Esophagus squamous epithelium (tissue), 5 donors: ENCODE measurements around the gene PCCA. TPM values are rescaled to one million over a fixed set of nuclear protein-coding genes. Genes with fewer than 3 reads are reported as not detected.

Experiments used
- DNase-seq: peaks from one replicate; lab custom pipeline; 2025; lab: John Stamatoyannopoulos, UW
- H3K27ac ChIP-seq, 4 donors: fragments of 200-600 bp; sonication (generic); one replicate each; pipeline ENCODE4 v1.5.1; 2016 to 2019; ENCODE audit warnings: mild to moderate bottlenecking in 1 of 4
- H3K27me3 ChIP-seq, 4 donors: fragments of 200-600 bp; sonication (generic); 1 replicate in 3 of 4; 2 replicates in 1 of 4; pipeline versions ENCODE4 v1.5.1 to v1.6.0; 2017 to 2021; ENCODE audit warnings: antibody characterized with exemption in 1 of 4
- H3K36me3 ChIP-seq, 3 donors: fragments of 200-600 bp; sonication (generic); one replicate each; pipeline ENCODE4 v1.5.1; 2016 to 2019
- H3K4me1 ChIP-seq, 3 donors: fragments of 200-600 bp; sonication (generic); one replicate each; pipeline ENCODE4 v1.5.1; 2017 to 2019
- H3K4me3 ChIP-seq, 4 donors: fragments of 200-600 bp; sonication (generic); 1 replicate in 3 of 4; 2 replicates in 1 of 4; pipeline ENCODE4 v1.5.1; 2016 to 2019; ENCODE audit warnings: mild to moderate bottlenecking in 2 of 4, moderate library complexity in 1 of 4
- H3K9me3 ChIP-seq, 3 donors: fragments of 200-600 bp; sonication (generic); one replicate each; pipeline ENCODE4 v1.5.1; 2016 to 2019
- CTCF ChIP-seq, 6 experiments: fragments of 450-650 bp in 4 of 6; fragments of 200-600 bp in 2 of 6; sonication (generic) in 2 of 6; IDR thresholded peaks; one replicate each; pipeline ENCODE4 v1.5.1; 2016 to 2019; ENCODE audit warnings: antibody characterized with exemption in 6 of 6, mild to moderate bottlenecking in 4 of 6, moderate library complexity in 4 of 6
- POLR2A ChIP-seq, 4 donors: fragments of 450-650 bp; IDR thresholded peaks; one replicate each; pipeline ENCODE4 v1.6.1; 2017; ENCODE audit warnings: antibody characterized with exemption in 4 of 4, mild to moderate bottlenecking in 4 of 4, moderate library complexity in 3 of 4
- WGBS, 2 donors: methylation state at CpG; one replicate each; pipeline ENCODE4 v1.1.5; 2018; 5-methylcytosine and 5-hydroxymethylcytosine counted together
- intact Hi-C: fragments of 100-400 bp; cut with DNase I; formaldehyde crosslinking; loops from one replicate; pipeline ENCODE4 v1.15.0; 2022
- total RNA-seq, 4 donors: library from RNA; depleted of rRNA; stranded (reverse); fragments of >200 nt; gene quantifications; one replicate each; pipeline ENCODE4 v1.1.0, GENCODE V29; 2016
- donor health status: DM: yes; HTN: yes; CAD: no.

The PCCA gene
- total RNA-seq, 4 donors from 2014 or later, result 21.5 to 46.5 (median 30.2) TPM

GRCh38 chr13:100106705-100107104, 17.8 kb downstream of the PCCA start:
- intact Hi-C loops, result no loop called here
- H3K27me3 ChIP-seq, result no peaks in the 10 kb centered on the region

GRCh38 chr13:100108913-100109507, 20.1 kb downstream of the PCCA start:
- no peak for DNase-seq
- intact Hi-C loops, result no loop called here
- Histone ChIP-seq H3K27ac (no peak overlapping the region), H3K36me3 (peaks cover 0 to 31% (median 4%) of the 10 kb centered on the region in 3 donors), H3K27me3 (no peaks in the 10 kb centered on the region), H3K4me1 (peaks cover 0 to 30% (median 6%) of the 10 kb centered on the region in 3 donors), H3K4me3 (no peak overlapping the region), H3K9me3 (no peaks in the 10 kb centered on the region)
- TF ChIP-seq CTCF (IDR thresholded peaks at IDR 0.05) (no peak), POLR2A (IDR thresholded peaks at IDR 0.05) (no peak)
- 66 to 68% methylated on average over 3 of the region's 3 CpGs for whole genome bisulfite sequencing, 2 donors

More at GRCh38 chr13:100106705-100107104, 17.8 kb downstream of the PCCA start:
- Histone ChIP-seq H3K9me3 (no peaks in the 10 kb centered on the region), H3K27ac (peak overlapping the region in 3 of 4 donors; percentile 49 to 58 (median 54)), H3K4me3 (no peak overlapping the region), H3K4me1 (peaks cover 0 to 35% (median 6%) of the 10 kb centered on the region in 3 donors), H3K36me3 (peaks cover 0 to 19% (median 0%) of the 10 kb centered on the region in 3 donors)
- WGBS, 2 donors, result 52 to 68% methylated on average over 4 of the region's 4 CpGs
- no peak for DNase-seq
- TF ChIP-seq CTCF (IDR thresholded peaks at IDR 0.05) (no peak), POLR2A (IDR thresholded peaks at IDR 0.05) (no peak)

DNA sequence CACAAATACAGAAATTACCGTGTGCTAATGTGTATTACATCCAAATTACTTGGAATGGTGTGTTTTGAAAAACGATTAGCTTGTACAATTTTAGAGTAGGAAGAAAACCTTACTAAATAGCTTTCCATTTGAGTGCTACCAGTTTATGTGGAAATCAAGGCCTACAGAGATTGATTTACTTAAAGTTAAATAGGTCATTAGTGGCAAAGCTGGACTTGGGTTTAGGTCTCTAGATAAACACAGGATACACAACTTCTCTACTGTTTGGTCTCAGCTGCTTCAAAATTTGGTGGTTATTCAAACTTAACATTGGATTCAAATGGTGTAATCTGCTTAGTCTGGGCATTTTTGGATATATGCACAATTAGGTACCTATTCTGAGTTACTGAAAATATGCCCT, 21.4 kb downstream of the PCCA start:
- TF ChIP-seq CTCF (IDR thresholded peaks at IDR 0.05), result no peak
- TF ChIP-seq POLR2A (IDR thresholded peaks at IDR 0.05), result no peak
- 91 to 96% methylated on average over 2 of the region's 2 CpGs for WGBS, 2 donors
- H3K27me3 ChIP-seq, result no peaks in the 10 kb centered on the region
- no peaks in the 10 kb centered on the region for H3K9me3 ChIP-seq
- H3K36me3 ChIP-seq, result peaks cover 0 to 32% (median 4%) of the 10 kb centered on the region in 3 donors
- DNase-seq, result no peak
- no peak overlapping the region for H3K27ac ChIP-seq
- H3K4me1 ChIP-seq, result peaks cover 0 to 30% (median 6%) of the 10 kb centered on the region in 3 donors
- no peak overlapping the region for H3K4me3 ChIP-seq
- intact Hi-C loops, result no loop called here

GRCh38 chr13:100112186-100112838, 23.4 kb downstream of the PCCA start:
- intact Hi-C loops, result no loop called here
- Histone ChIP-seq H3K9me3 (no peaks in the 10 kb centered on the region), H3K27me3 (no peaks in the 10 kb centered on the region), H3K36me3 (peaks cover 0 to 32% (median 4%) of the 10 kb centered on the region in 3 donors), H3K27ac (no peak overlapping the region), H3K4me1 (peaks cover 0 to 14% (median 0%) of the 10 kb centered on the region in 3 donors), H3K4me3 (no peak overlapping the region)
- no peak for DNase-seq
- TF ChIP-seq POLR2A (IDR thresholded peaks at IDR 0.05) (no peak), CTCF (IDR thresholded peaks at IDR 0.05) (no peak)
- WGBS, 2 donors, result 84 to 89% methylated on average over 5 to 7 of the region's 7 CpGs

DNA sequence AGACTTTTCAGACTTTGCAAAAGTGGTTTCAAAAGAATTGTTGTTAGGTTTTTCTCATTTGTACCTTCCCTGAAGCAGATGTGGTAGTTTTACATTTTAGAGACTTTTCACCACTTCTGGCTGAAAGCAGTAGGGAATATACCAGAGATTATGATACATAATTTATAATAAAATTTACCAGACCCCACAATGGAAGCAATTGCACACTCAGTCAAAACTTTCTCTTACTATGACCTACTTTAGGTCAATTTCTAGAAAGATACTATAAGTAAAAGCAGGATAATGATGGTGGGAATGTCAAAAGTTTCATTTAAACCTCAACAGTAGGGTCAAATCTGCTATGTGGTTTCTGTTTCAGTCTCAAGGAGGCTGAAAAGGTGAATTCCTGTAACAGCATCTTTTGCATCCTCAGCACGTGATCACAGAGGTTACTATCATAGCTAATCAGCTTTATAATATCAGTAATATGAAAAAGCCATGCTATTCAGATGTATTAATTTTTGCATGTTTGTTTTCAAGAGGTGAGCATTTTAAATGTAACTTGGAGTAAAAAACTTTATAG, 26.9 kb downstream of the PCCA start:
- TF ChIP-seq CTCF (IDR thresholded peaks at IDR 0.05), result no peak
- TF ChIP-seq POLR2A (IDR thresholded peaks at IDR 0.05), result no peak
- WGBS, 2 donors, result 74 to 94% methylated on average over 1 of the region's 1 CpG
- intact Hi-C loops, result no loop called here
- H3K27me3 ChIP-seq, result no peaks in the 10 kb centered on the region
- no peak overlapping the region for H3K4me3 ChIP-seq
- H3K27ac ChIP-seq, result no peak overlapping the region
- no peak for DNase-seq
- peaks cover 0 to 56% (median 4%) of the 10 kb centered on the region in 3 donors for H3K36me3 ChIP-seq
- H3K9me3 ChIP-seq, result no peaks in the 10 kb centered on the region
- H3K4me1 ChIP-seq, result no peaks in the 10 kb centered on the region
